Stimulated activated CD4-positive, alpha-beta T cell treated with anti-CD3 and anti-CD28 coated beads, TNF-alpha, amount 100 ng/mL, for 1 hour (primary cell): ENCODE measurements around the gene OR6J1.
"Not testable (repeated sequence)": the region's sequence is repeated elsewhere in the genome, so short reads cannot be mapped to it uniquely, and the experiment has no call there.

Experiments used
- DNase-seq, 3 donors: peaks; one replicate each; pipeline ENCODE4 v3.0.0-alpha.2; 2020; ENCODE audit warnings: low read depth in 3 of 3, low spot score in 1 of 3

OR6J1 gene

DNA sequence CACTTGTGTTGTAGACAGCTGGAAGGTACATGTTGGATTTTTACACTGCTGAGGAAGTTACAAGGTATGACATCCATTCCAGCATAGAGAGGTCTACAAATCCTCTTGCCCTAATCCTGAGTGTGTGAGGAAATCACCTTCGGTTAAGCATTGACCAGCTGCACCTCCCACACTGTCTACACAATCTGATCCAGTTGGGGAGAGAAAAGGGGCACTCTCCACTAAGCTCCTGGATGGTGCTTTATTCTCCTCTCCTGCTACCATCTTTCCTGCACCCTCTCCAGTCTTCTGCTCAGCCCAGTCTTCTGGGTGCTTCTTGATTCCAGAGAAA, at the start of gene OR6J1:
OR6J1 (minus strand) TSS at position 48 of the 331 bp plus-strand sequence. CDS start 9,541 bp downstream, outside the sequence.
- no peak for DNase-seq

DNA sequence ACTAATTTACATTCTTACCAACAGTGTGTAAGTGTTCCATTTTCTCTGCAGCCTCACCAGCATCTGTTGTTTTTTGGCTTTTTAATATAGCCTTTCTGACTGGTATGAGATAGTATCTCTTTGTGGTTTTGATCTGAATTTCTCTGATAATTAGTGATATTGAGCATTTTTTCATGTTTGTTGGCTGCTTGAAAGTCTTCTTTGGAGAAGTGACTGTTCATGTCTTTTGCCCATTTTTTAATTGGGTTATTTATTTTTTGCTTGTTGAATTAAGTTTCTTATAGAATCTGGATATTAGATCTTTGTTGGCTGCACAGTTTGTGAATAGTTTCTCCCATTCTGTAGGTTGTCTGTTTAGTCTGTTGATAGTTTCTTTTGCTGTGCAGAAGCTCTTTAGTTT, 48.0 kb upstream of the OR6J1 start:
- no peak for DNase-seq

DNA sequence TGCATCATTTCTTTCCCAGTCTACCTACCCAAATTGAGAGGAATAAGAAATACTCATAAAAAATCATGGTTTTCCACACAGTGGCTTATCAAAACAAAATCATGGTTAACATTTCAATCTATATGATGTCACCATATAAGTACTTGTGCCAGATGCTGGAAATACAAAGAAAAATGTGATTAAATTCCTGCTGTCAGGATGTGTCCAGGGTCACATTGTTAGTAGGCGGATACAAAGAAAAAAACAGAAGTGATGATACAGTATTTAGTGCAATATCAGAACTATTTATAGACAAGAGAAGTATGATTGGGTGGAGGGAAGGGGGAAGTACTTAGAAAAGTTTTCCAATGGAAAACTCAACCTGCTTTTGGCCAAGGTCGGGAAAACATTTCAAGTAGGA, 47.0 kb upstream of the OR6J1 start:
- DNase-seq, result no peak

DNA sequence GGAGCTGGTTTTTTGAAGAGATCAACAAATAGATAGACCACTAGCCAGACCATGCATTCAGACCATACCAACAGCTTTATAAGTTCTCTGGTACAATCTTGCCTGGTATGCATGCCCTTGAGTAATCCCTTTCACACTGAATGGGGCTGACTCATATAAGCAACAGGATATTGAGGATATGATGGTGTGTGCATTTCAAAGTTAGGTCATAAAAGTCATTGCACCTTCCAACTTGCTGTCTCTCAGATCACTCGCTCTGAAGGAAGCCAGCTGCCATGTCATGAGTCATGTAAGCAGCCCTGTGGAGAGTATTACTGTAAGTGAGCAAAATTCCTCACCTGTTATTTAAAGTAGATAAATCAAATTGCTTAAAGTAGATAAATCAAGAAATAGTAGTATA, 45.0 kb upstream of the OR6J1 start:
- DNase-seq, result no peak

DNA sequence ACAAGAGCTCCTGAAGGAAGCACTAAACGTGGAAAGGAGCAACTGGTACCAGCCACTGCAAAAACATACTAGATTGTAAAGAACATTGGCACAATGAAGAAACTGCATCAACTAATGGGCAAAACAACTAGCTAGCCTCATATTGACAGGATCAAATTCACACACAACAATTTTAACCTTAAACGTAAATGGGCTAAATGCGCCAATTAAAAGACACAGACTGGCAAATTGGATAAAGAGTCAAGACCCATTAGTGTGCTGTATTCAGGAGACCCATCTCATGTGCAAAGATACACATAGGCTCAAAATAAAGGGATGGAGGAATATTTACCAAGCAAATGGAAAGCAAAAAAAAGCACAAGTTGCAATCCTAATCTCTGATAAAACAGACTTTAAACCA, 43.8 kb upstream of the OR6J1 start:
- not testable (repeated sequence) for DNase-seq

DNA sequence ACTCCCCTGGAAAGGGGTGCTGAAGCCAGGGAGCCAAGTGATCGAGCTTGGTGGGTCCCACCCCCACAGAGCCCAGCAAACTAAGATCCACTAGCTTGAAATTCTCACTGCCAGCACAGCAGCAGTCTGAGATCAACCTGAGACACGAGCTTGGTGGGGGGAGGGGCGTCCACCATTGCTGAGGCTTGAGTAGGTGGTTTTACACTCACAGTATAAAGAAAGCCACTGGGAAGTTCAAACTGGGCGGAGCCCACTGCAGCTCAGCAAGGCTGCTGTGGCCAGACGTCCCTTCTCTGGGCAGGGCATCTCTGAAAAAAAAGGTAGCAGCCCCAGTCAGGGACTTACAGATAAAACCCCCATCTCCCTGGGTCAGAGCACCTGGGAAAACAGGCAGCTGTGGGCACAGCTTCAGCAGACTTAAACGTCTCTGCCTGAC, 42.0 kb upstream of the OR6J1 start:
- DNase-seq, result not testable (repeated sequence)

DNA sequence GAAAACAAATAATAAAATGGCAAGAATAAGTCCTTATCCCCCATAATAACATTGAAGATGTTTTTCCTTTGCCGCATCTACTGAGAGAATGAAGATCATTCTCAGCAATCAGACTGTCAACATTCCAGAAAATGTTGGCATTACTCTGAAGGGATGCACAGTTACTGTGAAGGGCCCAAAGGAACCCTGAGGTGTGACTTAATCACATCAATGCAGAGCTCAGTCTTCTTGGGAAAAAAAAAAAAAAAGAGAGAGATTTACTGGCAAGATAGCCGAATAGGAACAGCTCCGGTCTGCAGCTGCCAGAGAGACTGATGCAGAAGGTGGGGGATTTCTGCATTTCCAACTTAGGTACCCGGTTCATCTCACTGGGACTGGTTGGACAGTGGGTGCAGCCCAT, 41.3 kb upstream of the OR6J1 start:
- DNase-seq, result no peak

DNA sequence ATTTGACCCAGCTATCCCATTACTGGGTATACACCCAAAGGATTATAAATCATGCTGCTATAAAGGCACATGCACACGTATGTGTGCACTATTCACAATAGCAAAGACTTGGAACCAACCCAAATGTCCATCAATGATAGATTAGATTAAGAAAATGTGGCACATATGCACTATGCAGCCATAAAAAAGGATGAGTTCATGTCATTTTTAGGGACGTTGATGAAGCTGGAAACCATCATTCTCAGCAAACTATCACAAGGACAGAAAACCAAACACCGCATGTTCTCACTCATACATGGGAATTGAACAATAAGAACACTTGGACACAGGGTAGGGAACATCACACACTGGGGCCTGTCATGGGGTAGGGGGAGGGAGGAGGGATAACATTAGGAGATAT, 39.3 kb upstream of the OR6J1 start:
- not testable (repeated sequence) for DNase-seq

DNA sequence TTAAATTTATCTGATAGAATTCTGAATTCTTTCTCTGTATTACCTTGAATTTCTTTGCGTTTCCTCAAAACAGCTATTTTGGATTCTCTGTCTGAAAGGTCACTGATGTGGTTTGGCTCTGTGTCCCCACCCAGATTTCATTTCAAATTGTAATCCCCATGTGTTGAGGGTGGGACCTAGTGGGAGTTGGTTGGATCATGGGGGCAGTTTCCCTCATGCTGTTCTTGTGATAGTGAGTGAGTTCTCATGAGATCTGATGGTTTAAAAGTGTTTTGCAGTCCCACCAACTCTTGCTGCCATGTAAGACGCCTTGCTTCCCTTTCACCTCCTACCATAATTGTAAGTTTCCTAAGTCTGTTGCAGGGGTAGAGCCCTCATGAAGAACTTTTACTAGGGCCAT, 34.1 kb upstream of the OR6J1 start:
- no peak for DNase-seq

DNA sequence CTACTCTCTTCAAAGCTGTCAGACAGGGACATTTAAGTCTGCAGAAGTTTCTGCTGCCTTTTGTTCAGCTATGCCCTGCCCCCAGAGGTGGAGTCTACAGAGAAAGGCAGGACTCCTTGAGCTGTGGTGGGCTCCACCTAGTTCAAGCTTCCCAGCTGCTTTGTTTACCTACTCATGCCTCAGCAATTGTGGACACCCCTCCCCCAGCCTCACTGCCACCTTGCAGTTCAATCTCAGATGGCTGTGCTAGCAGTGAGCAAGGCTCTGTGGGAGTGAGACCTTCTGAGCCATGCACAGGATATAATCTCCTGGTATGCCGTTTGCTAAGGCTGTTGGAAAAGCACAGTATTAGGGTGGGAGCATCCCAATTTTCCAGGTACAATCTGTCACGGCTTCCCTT, 33.4 kb upstream of the OR6J1 start:
- not testable (repeated sequence) for DNase-seq

DNA sequence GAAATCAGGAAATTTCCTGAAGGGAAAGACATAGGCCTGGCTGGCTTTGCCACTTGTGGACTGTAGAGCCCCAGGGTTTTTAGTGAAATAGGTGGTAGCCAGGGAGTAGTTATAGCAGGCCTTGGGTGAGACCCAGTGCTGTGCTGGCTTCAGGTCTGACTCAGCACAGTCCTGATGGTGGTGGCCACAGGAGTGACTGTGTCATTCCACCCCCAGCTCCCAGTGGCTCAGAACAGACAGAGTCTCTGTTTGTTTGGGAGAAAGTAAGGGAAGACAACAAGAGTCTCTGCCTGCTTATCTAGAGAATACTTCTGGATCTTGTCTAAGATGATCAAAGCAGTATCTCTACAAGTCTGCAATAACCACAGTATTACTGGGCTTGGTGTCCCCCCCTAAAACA, 27.5 kb upstream of the OR6J1 start:
- DNase-seq, result no peak

DNA sequence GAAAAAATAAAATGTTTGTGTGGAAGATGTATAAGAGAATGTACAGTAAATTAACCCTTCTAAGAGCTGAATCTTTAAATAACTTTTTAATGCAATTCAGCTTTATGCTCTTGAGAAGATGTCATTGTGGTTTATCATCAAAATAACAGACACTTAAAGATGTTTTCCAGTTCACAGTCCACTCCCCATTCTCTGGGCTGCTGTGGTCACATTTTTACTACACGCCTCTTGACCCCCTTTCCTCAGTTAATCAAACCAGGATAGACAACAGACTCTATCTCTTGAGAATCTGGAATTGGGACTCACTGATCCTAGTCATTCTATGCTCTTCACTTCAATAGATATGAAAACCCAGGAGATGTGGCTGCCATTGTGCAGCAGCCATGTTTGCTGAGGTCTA, 24.7 kb upstream of the OR6J1 start:
- no peak for DNase-seq

DNA sequence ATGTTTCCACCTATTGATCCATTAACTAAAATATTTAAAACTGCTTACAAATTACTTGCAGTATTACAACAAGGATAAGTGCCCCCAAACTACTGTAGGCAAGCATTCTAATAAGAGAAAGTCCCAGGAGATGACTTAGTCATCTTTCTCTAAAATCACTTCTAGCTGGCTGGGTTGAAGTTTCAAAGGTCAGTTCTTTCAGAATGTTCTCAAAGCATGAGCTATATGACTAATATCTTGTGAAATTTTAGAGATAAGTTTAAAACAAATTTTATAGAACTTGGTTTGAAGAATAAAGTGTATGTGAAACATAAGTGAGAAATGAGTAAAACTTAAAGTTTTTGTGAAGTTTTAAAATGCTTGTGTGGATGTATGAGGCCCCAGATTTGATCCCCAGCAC, 24.3 kb upstream of the OR6J1 start:
- no peak for DNase-seq

DNA sequence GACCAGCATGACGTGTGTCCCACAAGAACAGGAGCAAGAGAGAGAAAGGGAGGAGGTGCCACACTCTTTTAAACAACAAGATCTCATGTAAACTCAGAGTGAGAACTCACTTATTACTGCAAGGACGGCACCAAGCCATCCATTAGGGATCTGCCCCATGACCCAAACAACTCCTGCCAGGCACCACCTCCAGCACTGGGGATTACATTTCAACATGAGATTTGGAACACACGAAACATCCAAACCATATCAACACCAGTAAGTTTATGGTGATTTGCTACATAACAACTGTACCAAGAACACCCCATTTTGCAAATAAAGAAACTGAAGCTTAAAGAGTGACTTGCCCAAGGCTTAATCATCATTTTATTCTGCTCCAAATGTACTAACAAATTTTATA, 23.7 kb upstream of the OR6J1 start:
- DNase-seq, result no peak

DNA sequence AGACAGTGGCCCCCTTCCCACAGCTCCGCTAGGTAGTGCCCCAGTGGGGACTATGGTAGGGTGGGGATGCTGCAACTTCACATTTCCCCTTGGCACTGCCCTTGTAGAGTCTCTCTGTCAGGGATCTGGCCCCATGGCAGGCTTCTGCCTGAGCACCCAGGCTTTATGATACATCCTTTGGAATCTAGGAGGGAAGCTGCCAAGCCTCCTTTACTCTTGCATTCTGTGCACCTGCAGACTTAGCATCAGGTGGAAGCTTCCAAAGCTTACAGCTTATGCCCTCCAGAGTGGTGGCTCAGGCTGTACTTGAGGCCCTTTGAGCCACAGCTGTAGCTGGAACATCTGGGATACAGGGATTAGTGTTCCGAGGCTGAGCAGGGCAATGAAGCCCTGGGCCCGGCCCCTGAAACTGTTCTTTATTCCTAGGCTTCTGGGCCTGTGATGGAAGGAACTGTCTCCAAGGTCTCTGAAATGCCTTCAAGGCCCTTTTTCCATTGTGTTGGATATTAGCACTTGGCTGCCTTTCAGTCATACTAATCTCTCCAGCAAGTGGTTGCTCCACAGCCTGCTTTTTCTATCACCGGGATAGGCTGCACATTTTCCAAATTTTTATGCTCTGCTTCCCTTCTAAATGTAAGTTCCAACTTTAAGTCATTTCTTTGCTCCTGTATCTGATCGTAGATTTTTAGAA, 22.2 kb upstream of the OR6J1 start:
- DNase-seq, result no peak

DNA sequence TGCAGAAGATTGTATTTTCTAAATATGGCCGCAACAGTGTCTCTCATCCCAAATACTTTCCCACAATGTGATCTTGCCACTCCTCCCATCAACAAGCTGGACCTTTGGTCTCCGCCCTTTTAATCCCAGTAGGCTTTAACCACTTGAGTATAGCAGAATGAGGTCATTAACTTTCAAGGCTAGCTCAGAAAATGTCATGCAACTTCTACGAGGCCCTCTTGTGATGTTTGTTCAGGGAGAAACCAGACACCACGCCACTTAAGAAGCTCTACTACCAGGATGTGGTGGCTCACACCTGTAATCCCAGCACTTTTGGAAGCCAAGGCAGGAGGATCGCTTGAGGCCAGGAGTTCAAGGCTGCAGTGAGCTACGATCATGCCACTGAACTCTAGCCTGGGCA, 20.1 kb upstream of the OR6J1 start:
- DNase-seq, result no peak

DNA sequence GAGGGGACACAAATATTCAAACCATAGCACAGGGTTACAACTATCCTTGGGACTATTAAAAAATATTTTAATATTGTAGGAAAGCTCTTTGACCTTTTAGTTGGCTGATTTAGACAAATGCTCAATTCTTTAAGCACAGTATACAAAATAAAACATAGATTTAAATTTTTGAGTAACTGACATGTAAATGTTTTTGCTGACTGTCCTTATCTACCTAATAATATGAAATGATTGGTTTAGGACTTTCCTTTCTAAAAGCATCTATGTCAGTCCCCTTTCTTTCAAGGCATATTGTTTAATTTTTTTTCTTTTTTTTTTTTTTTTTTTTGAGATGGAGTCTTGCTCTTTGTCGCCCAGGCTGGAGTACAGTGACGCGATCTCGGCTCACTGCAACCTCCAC, 16.5 kb upstream of the OR6J1 start:
- no peak for DNase-seq

DNA sequence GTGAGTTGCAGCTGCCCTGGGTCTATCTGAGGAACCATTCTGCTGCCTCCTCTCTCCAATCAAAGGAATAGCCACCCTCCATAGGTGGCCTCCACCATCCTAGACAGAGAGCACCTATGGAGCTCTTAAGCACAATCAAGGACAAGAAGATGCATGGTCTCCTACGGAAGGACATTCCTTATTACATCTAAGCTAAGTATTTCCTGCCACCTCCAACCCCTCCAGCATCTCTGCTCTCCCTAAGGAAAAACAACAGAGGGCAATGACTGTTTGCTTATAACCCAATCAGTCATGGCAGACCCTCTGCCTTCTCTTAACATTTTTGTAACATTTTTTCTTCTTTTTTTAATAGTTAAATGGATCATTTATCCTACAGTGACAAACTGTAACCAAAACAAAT, 14.8 kb upstream of the OR6J1 start:
- no peak for DNase-seq

DNA sequence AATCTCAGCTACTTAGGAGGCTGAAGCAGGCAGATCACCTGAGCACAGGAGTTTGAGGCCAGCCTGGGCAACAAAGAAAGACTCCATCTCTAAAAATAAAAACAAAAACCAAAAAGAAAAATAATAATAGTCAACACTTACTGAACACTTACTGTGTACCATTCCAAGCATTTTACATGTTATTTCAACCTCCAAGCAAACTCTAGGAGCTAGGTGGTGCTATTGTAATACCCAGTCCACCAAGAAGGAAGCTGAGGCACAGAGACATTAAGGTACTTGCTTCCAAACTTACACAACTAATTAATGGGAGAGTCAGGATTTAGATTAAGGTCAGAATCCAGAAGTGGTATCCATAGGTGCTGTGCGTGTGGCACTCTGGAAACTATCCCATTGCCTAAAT, 13.7 kb upstream of the OR6J1 start:
- no peak for DNase-seq

DNA sequence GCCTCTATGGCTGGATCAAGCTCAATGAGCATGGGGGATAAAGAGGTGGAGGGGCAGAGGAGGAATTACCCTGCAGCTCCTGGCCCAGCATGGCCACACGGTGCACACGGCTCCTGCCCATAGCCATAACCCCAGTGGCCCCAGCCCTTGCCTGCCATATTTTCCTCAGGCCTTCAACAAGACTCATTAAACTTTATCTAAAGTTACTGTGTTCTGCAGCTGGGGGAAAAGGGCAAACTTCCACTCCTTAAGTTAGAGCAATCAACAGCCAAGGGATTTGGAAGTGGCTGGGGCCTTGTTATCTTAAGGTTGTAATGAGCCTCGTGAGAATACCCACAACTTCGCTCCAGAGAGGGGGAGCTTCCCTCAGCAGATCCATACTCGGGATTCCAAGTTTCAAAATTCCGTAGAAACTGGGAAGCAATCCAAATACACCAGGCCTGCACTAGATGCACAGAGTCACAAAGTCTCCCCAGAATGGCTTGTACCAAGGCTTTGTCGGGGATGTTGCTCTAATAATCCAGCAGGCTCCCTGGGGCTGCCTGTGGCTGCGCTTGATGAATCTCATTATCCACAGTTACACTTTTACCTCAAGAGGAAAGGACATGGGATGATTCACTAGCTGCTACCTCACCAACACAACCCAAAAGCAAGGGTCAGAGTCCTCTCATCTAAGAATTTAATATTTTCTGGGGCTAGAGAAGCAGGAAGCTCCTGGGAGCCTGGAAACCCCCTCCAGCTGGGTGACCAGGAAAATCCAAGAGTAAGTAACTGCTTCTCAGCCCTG, 13.0 kb upstream of the OR6J1 start:
- no peak for DNase-seq

DNA sequence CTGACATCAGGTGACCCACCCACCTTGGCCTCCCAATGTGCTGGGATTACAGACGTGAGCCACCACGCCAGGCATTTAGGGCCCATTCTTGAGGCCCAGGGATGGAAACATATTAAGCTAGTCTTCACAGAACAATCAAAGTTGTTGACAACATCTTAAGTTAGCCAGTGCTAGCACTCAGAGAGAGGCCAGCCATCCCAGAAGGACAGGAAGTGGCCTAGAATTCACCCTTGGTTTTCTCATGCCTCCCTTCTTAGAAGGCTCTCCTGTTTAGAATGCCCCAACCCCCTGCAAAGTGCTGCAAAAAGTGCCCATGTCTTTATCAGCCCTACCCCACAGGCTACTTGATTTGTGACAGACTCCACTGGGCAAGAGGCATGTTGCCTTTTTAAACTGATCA, 12.1 kb upstream of the OR6J1 start:
- DNase-seq, result no peak

DNA sequence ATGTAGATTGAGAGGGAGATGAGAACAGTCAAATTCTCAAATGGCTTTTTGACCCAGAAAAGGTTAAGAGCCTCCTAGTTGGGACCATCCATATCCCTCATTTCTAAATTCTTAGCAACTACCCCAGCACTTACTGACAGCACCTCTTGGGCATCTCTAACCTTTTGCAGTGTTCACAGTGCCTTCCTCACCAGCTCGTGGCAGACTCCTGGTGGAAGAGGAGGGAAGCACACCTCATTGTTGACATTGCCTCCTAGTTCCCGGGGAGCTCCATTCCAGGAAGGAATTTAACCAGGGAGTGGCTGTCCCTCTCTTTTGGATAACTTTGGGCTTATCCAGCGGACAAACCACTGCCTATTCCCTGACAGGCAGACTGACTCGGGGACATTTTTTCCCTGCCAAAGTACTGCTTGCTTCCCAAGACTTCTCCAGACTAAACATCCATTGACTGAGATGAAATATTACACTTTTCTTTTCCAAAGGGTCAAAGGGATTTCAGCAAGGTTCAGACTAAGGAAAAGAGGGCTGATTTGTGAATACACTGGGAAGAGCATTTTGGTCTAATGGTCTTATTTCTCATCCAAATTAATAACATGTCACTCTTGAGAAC, 9.0 kb upstream of the OR6J1 start:
- DNase-seq, result peak in 2 of 3 donors; percentile 8 to 24
